ENCODE data around the gene TES. TPM values are rescaled to one million over a fixed set of nuclear protein-coding genes. Genes with fewer than 3 reads are reported as not detected.

TES gene
- total RNA-seq, 6 experiments from 2014 or later, result 10.4 to 29.3 (median 22.4) TPM

GRCh38 chr7:116177009-116177408 lies 33.3 kb upstream of the TES start:
- Mint-ChIP-seq H3K4me1 (ENCODE audit: low read depth) (peaks cover 27% of the 10 kb centered on the region), H3K4me3 (peak overlapping the region; percentile 15; the same call in 1 of the 2 replicates), H3K27me3 (ENCODE audit: insufficient read depth) (no peaks in the 10 kb centered on the region), H3K9me3 (peaks cover 8% of the 10 kb centered on the region), H3K27ac (no peak overlapping the region; the same call in 1 of the 2 replicates), H3K36me3 (ENCODE audit: low read depth) (peaks cover 9% of the 10 kb centered on the region)
- peak; percentile 19 for DNase-seq
- TF ChIP-seq, protein P1, sequence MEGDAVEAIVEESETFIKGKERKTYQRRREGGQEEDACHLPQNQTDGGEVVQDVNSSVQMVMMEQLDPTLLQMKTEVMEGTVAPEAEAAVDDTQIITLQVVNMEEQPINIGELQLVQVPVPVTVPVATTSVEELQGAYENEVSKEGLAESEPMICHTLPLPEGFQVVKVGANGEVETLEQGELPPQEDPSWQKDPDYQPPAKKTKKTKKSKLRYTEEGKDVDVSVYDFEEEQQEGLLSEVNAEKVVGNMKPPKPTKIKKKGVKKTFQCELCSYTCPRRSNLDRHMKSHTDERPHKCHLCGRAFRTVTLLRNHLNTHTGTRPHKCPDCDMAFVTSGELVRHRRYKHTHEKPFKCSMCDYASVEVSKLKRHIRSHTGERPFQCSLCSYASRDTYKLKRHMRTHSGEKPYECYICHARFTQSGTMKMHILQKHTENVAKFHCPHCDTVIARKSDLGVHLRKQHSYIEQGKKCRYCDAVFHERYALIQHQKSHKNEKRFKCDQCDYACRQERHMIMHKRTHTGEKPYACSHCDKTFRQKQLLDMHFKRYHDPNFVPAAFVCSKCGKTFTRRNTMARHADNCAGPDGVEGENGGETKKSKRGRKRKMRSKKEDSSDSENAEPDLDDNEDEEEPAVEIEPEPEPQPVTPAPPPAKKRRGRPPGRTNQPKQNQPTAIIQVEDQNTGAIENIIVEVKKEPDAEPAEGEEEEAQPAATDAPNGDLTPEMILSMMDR (IDR thresholded peaks at IDR 0.05), result no peak

GRCh38 chr7:116180302-116180701 lies 30.0 kb upstream of the TES start:
- DNase-seq, result peak; percentile 48
- Mint-ChIP-seq H3K27ac (no peak overlapping the region), H3K4me3 (no peak overlapping the region), H3K4me1 (ENCODE audit: low read depth) (peaks cover 18% of the 10 kb centered on the region), H3K27me3 (ENCODE audit: insufficient read depth) (no peaks in the 10 kb centered on the region; the same call in 1 of the 2 replicates), H3K9me3 (peaks cover 10% of the 10 kb centered on the region), H3K36me3 (ENCODE audit: low read depth) (peaks cover 12% of the 10 kb centered on the region)
- TF ChIP-seq, protein P1 (IDR thresholded peaks at IDR 0.05), result peak; percentile 91

- TF ChIP-seq, protein P1 (IDR thresholded peaks at IDR 0.05), result no peak
- Mint-ChIP-seq H3K9me3 (peaks cover 8% of the 10 kb centered on the region), H3K27me3 (ENCODE audit: insufficient read depth) (no peaks in the 10 kb centered on the region; the same call in 1 of the 2 replicates), H3K4me3 (no peak overlapping the region), H3K4me1 (ENCODE audit: low read depth) (peaks cover 13% of the 10 kb centered on the region), H3K36me3 (ENCODE audit: low read depth) (peaks cover 10% of the 10 kb centered on the region), H3K27ac (no peak overlapping the region)
- no peak for DNase-seq
Measured at GRCh38 chr7:116182023-116182422, 28.3 kb upstream of the TES start.

DNA sequence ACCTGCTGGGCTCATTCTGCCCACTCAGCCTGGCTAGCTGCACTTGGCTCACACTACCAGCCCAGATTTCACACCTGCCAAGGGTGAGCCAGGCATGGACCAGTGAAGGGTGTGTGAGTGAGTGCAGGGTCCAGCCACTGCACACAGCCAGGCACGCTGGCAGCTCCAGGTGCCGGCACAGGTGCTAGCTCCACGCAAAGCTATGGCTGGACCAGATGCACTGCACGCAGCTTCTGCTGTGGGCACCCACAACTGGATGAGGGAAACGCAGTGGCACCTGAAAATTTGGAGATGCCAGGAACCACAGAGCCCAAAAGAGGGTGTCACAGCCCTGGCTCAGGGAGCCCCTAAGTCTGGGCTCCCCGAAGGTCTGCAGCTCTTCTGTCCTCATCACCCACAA lies 24.9 kb upstream of the TES start:
- peaks cover 6% of the 10 kb centered on the region for H3K4me1 Mint-ChIP-seq (ENCODE audit: low read depth)
- H3K9me3 Mint-ChIP-seq, result peaks cover 16% of the 10 kb centered on the region
- DNase-seq, result no peak
- peaks cover 24% of the 10 kb centered on the region for H3K36me3 Mint-ChIP-seq (ENCODE audit: low read depth)
- no peak overlapping the region for H3K27ac Mint-ChIP-seq
- TF ChIP-seq, protein P1 (IDR thresholded peaks at IDR 0.05), result no peak
- no peaks in the 10 kb centered on the region; the same call in 1 of the 2 replicates for H3K27me3 Mint-ChIP-seq (ENCODE audit: insufficient read depth)
- H3K4me3 Mint-ChIP-seq, result no peak overlapping the region

GRCh38 chr7:116185956-116186355 lies 24.4 kb upstream of the TES start:
- H3K9me3 Mint-ChIP-seq, result peaks cover 16% of the 10 kb centered on the region
- H3K27ac Mint-ChIP-seq, result no peak overlapping the region
- no peak overlapping the region for H3K4me3 Mint-ChIP-seq
- H3K27me3 Mint-ChIP-seq (ENCODE audit: insufficient read depth), result no peaks in the 10 kb centered on the region; the same call in 1 of the 2 replicates
- H3K4me1 Mint-ChIP-seq (ENCODE audit: low read depth), result peaks cover 6% of the 10 kb centered on the region
- TF ChIP-seq, protein P1 (IDR thresholded peaks at IDR 0.05), result no peak
- DNase-seq, result no peak
- H3K36me3 Mint-ChIP-seq (ENCODE audit: low read depth), result peaks cover 24% of the 10 kb centered on the region

Measured in HFFc6 (cell line).